Stimulated activated naive CD8-positive, alpha-beta T cell treated with anti-CD3 and anti-CD28 coated beads, Interleukin-15, amount 100 ng/mL, for 72 hours (primary cell): Measurements from ENCODE around the gene PIGV.

Source experiments
- ATAC-seq: fragments of 150-1000 bp; cut with Tn5 transposase; 2 replicates; pipeline ENCODE4 v1.10.0; 2021; ENCODE audit warnings: mild to moderate bottlenecking, moderate library complexity
- DNase-seq, 2 donors: peaks; one replicate each; pipeline ENCODE4 v3.0.0; 2021 to 2022
- H3K27ac Mint-ChIP-seq, 2 donors: one replicate each; pipeline ENCODE4 v1.8.0; 2022; ENCODE audit warnings: mild to moderate bottlenecking in 2 of 2, mixed read lengths in 2 of 2, moderate library complexity in 2 of 2
- H3K27me3 Mint-ChIP-seq: one replicate; pipeline ENCODE4 v1.8.0; 2022; ENCODE audit warnings: mixed read lengths
- H3K4me1 Mint-ChIP-seq: one replicate; pipeline ENCODE4 v1.8.0; 2022; ENCODE audit warnings: mild to moderate bottlenecking, mixed read lengths
- H3K4me3 Mint-ChIP-seq, 2 donors: one replicate each; pipeline ENCODE4 v1.8.0; 2022; ENCODE audit warnings: mild to moderate bottlenecking in 2 of 2, mixed read lengths in 2 of 2, moderate library complexity in 1 of 2
- H3K9me3 Mint-ChIP-seq, 2 donors: one replicate each; pipeline ENCODE4 v1.8.0; 2022; ENCODE audit warnings: mixed read lengths in 2 of 2

The PIGV gene

DNA sequence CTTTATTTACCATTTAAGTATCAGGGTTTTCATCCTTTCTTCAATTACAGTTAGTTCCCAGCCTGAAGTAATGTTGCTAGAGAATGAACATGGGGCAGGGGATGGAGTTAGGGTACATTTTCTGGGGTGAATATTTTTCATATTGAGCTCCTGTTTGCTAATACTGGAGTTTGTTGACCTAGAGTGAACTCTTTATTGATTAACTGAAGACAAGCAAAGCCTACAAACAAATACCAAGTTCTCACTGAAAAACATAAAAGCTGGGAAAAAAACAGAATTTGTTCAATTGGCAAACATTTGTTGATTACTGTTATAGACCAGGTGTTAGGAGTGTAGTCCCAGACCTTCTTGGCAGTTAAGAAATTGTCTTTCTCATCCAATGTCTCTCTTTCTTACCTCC lies 28.2 kb upstream of the PIGV start:
- no peak overlapping the region for H3K4me3 Mint-ChIP-seq
- no peak for ATAC-seq
- H3K4me1 Mint-ChIP-seq = peaks cover 29% of the 10 kb centered on the region
- no peaks in the 10 kb centered on the region for H3K9me3 Mint-ChIP-seq
- H3K27ac Mint-ChIP-seq = peak overlapping the region in 1 of 2 donors; percentile 86
- DNase-seq = no peak
- H3K27me3 Mint-ChIP-seq = no peaks in the 10 kb centered on the region

GRCh38 chr1:26761217-26761616 lies 26.5 kb upstream of the PIGV start:
- Mint-ChIP-seq H3K27me3 (no peaks in the 10 kb centered on the region), H3K9me3 (no peaks in the 10 kb centered on the region), H3K4me3 (no peak overlapping the region), H3K4me1 (peaks cover 31% of the 10 kb centered on the region), H3K27ac (peak overlapping the region in 1 of 2 donors; percentile 94)
- ATAC-seq (no peak), DNase-seq (no peak)

GRCh38 chr1:26767714-26768113 lies 20.0 kb upstream of the PIGV start:
- Mint-ChIP-seq H3K27me3 (no peaks in the 10 kb centered on the region), H3K4me1 (peaks cover 68% of the 10 kb centered on the region), H3K27ac (peak overlapping the region; percentile 61 to 85), H3K4me3 (no peak overlapping the region), H3K9me3 (no peaks in the 10 kb centered on the region)
- ATAC-seq (peak; percentile 53), DNase-seq (no peak)

- H3K4me3 Mint-ChIP-seq = no peak overlapping the region
These were observed 19.0 kb upstream of the PIGV start for GRCh38 chr1:26768755-26769154.

DNA sequence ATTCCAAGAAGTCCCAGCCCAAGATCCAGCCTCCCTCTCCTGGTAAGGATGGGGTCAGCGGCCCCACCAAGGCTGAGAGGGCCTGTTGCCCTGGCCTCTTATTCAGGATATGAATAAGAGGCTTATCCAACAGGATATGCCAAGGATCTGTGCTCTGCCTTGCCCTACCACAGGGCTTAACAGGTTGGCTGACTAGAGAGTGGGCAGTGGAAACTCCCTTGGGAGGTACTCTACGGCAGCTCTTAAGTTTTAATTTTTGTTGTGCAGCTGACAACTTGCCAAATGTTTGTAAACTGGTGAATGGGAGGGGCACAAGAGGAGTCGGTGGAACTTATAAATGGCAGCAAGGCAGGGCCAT lies 16.5 kb upstream of the PIGV start:
- no peaks in the 10 kb centered on the region for H3K9me3 Mint-ChIP-seq
- no peaks in the 10 kb centered on the region for H3K27me3 Mint-ChIP-seq
- H3K4me1 Mint-ChIP-seq = peaks cover 64% of the 10 kb centered on the region
- ATAC-seq (peak; percentile 37), DNase-seq (no peak)
- no peak overlapping the region for H3K4me3 Mint-ChIP-seq
- peak overlapping the region; percentile 84 to 95 for H3K27ac Mint-ChIP-seq

More at GRCh38 chr1:26768755-26769154, 19.0 kb upstream of the PIGV start:
- H3K9me3 Mint-ChIP-seq = no peaks in the 10 kb centered on the region
- peaks cover 60% of the 10 kb centered on the region for H3K4me1 Mint-ChIP-seq
- DNase-seq = no peak
- H3K27ac Mint-ChIP-seq = peak overlapping the region; percentile 73 to 93
- no peak for ATAC-seq
- no peaks in the 10 kb centered on the region for H3K27me3 Mint-ChIP-seq

DNA sequence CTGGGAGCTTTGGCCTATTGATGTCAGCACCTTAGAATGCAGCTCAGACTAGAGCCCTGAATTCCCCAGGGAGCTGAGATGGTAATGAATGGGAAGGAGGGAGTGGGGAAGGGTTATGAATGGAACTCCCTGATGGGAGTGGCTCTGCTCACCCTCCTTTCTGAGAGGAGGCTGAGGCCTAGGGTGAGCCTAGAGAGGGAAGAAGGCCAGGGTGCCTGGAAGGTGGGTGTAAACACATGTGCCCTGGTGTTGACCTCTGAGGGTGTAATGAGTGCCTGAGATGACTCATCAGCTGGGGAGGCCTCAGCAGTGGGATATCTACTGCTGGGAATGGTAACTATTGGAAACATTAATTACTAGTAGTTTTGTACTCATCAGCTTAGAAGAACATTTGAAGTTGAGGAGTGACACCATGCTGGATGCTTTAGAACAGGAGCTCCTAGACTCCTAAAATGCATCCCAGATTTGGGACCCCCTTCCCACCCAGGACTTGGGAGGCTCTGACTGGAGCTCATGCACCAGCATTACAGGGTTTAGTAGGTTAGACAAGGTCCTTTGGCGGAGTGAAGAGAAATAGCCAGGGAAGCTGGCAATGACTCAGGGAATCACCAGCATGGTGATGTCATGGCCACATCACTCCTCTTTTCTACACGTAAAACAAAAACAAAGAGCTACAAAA lies 16.0 kb upstream of the PIGV start:
- Mint-ChIP-seq H3K4me1 (peaks cover 61% of the 10 kb centered on the region), H3K27ac (peak overlapping the region; percentile 84 to 95), H3K9me3 (no peaks in the 10 kb centered on the region), H3K27me3 (no peaks in the 10 kb centered on the region), H3K4me3 (peak overlapping the region in 1 of 2 donors; percentile 8)
- DNase-seq (peak in 1 of 2 donors; percentile 23), ATAC-seq (peak; percentile 86)

GRCh38 chr1:26772687-26773086 lies 15.1 kb upstream of the PIGV start:
- no peaks in the 10 kb centered on the region for H3K27me3 Mint-ChIP-seq
- ATAC-seq (no peak), DNase-seq (no peak)
- H3K9me3 Mint-ChIP-seq = no peaks in the 10 kb centered on the region
- H3K27ac Mint-ChIP-seq = peak overlapping the region in 1 of 2 donors; percentile 49
- H3K4me1 Mint-ChIP-seq = peaks cover 52% of the 10 kb centered on the region
- no peak overlapping the region for H3K4me3 Mint-ChIP-seq

- no peaks in the 10 kb centered on the region for H3K27me3 Mint-ChIP-seq
- H3K4me3 Mint-ChIP-seq = peak overlapping the region in 1 of 2 donors; percentile 39
- no peaks in the 10 kb centered on the region for H3K9me3 Mint-ChIP-seq
- H3K27ac Mint-ChIP-seq = peak overlapping the region in 1 of 2 donors; percentile 91
- H3K4me1 Mint-ChIP-seq = peaks cover 48% of the 10 kb centered on the region
- DNase-seq (no peak), ATAC-seq (no peak)
These were observed 13.3 kb upstream of the PIGV start for GRCh38 chr1:26774462-26774861.

- no peak for DNase-seq
- Mint-ChIP-seq H3K27ac (no peak overlapping the region), H3K4me1 (peaks cover 43% of the 10 kb centered on the region), H3K4me3 (no peak overlapping the region), H3K27me3 (no peaks in the 10 kb centered on the region), H3K9me3 (no peaks in the 10 kb centered on the region)
- no peak for ATAC-seq
These were observed 12.1 kb upstream of the PIGV start for GRCh38 chr1:26775666-26776065.

DNA sequence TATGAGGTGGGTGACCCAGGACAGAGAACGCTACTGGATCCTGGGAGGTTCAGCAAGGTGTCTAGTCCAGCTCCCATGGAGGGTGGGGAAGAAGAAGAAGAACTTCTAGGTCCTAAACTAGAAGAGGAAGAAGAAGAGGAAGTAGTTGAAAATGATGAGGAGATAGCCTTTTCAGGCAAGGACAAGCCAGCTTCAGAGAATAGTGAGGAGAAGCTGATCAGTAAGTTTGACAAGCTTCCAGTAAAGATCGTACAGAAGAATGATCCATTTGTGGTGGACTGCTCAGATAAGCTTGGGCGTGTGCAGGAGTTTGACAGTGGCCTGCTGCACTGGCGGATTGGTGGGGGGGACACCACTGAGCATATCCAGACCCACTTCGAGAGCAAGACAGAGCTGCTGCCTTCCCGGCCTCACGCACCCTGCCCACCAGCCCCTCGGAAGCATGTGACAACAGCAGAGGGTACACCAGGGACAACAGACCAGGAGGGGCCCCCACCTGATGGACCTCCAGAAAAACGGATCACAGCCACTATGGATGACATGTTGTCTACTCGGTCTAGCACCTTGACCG lies 8.6 kb upstream of the PIGV start:
- no peaks in the 10 kb centered on the region for H3K27me3 Mint-ChIP-seq
- no peak overlapping the region for H3K4me3 Mint-ChIP-seq
- no peaks in the 10 kb centered on the region for H3K9me3 Mint-ChIP-seq
- peaks cover 48% of the 10 kb centered on the region for H3K4me1 Mint-ChIP-seq
- no peak for DNase-seq
- ATAC-seq = no peak
- H3K27ac Mint-ChIP-seq = peak overlapping the region; percentile 22 to 60

DNA sequence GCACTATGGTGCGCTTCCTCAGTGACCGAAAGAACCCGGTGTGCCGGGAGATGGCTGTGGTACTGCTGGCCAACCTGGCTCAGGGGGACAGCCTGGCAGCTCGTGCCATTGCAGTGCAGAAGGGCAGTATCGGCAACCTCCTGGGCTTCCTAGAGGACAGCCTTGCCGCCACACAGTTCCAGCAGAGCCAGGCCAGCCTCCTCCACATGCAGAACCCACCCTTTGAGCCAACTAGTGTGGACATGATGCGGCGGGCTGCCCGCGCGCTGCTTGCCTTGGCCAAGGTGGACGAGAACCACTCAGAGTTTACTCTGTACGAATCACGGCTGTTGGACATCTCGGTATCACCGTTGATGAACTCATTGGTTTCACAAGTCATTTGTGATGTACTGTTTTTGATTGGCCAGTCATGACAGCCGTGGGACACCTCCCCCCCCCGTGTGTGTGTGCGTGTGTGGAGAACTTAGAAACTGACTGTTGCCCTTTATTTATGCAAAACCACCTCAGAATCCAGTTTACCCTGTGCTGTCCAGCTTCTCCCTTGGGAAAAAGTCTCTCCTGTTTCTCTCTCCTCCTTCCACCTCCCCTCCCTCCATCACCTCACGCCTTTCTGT lies 7.3 kb upstream of the PIGV start:
- no peaks in the 10 kb centered on the region for H3K27me3 Mint-ChIP-seq
- no peaks in the 10 kb centered on the region for H3K9me3 Mint-ChIP-seq
- H3K4me3 Mint-ChIP-seq = no peak overlapping the region
- H3K27ac Mint-ChIP-seq = peak overlapping the region in 1 of 2 donors; percentile 39
- peak; percentile 41 for ATAC-seq
- peaks cover 52% of the 10 kb centered on the region for H3K4me1 Mint-ChIP-seq
- no peak for DNase-seq

DNA sequence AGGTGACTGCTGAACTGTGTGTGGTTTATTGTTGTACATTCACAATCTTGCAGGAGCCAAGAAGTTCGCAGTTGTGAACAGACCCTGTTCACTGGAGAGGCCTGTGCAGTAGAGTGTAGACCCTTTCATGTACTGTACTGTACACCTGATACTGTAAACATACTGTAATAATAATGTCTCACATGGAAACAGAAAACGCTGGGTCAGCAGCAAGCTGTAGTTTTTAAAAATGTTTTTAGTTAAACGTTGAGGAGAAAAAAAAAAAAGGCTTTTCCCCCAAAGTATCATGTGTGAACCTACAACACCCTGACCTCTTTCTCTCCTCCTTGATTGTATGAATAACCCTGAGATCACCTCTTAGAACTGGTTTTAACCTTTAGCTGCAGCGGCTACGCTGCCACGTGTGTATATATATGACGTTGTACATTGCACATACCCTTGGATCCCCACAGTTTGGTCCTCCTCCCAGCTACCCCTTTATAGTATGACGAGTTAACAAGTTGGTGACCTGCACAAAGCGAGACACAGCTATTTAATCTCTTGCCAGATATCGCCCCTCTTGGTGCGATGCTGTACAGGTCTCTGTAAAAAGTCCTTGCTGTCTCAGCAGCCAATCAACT lies 6.4 kb upstream of the PIGV start:
- no peaks in the 10 kb centered on the region for H3K9me3 Mint-ChIP-seq
- ATAC-seq (no peak), DNase-seq (no peak)
- no peaks in the 10 kb centered on the region for H3K27me3 Mint-ChIP-seq
- peaks cover 60% of the 10 kb centered on the region for H3K4me1 Mint-ChIP-seq
- no peak overlapping the region for H3K4me3 Mint-ChIP-seq
- peak overlapping the region in 1 of 2 donors; percentile 64 for H3K27ac Mint-ChIP-seq

- Mint-ChIP-seq H3K9me3 (no peaks in the 10 kb centered on the region), H3K4me3 (no peak overlapping the region), H3K27me3 (no peaks in the 10 kb centered on the region), H3K4me1 (peaks cover 74% of the 10 kb centered on the region), H3K27ac (peak overlapping the region in 1 of 2 donors; percentile 59)
- DNase-seq = no peak
- no peak for ATAC-seq
These were observed 5.1 kb upstream of the PIGV start for GRCh38 chr1:26782521-26783212.

DNA sequence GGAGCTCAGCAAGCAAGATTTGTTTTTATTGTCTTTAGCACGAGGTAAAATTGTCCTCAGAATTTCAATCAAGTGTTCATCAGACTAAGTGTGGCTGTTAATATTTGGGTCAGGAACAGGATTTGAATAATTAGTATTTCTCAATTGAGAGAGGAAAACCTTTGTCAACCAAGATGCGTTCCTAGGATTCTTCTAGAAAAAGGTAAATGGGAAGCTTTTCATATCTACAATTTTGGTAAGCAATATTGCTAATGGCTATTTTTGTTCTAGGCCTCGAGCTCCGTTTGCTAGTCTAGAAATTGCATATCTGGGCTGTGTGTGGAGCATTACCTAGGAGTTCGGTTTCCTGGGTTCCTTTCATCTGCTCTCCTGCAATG lies 4.1 kb upstream of the PIGV start:
- no peak for DNase-seq
- no peak for ATAC-seq
- no peak overlapping the region for H3K27ac Mint-ChIP-seq
- H3K9me3 Mint-ChIP-seq = no peaks in the 10 kb centered on the region
- no peaks in the 10 kb centered on the region for H3K27me3 Mint-ChIP-seq
- peaks cover 71% of the 10 kb centered on the region for H3K4me1 Mint-ChIP-seq
- H3K4me3 Mint-ChIP-seq = no peak overlapping the region

- H3K27ac Mint-ChIP-seq = peak overlapping the region in 1 of 2 donors; percentile 27
- peaks cover 69% of the 10 kb centered on the region for H3K4me1 Mint-ChIP-seq
- DNase-seq = no peak
These were observed 3.5 kb upstream of the PIGV start for GRCh38 chr1:26784023-26784871.

More at GRCh38 chr1:26784023-26784871, 3.5 kb upstream of the PIGV start:
- H3K4me3 Mint-ChIP-seq = no peak overlapping the region
- H3K27me3 Mint-ChIP-seq = no peaks in the 10 kb centered on the region
- no peak for ATAC-seq
- H3K9me3 Mint-ChIP-seq = no peaks in the 10 kb centered on the region
